Fibroblast of skin of left biceps (primary cell): ENCODE results near the gene SLK.

Experiments used
- DNase-seq, 2 experiments: peaks; one replicate each; pipeline ENCODE4 v3.0.0-alpha.2; 2013; ENCODE audit warnings: low read depth in 2 of 2

The SLK gene

GRCh38 chr10:104033401-104033930, 66.5 kb downstream of the SLK start:
- DNase-seq, result no peak

- no peak for DNase-seq
Observed at GRCh38 chr10:104033966-104034365, 67.0 kb downstream of the SLK start.

GRCh38 chr10:104034401-104035193, 67.7 kb downstream of the SLK start:
- DNase-seq, result no peak

GRCh38 chr10:104035194-104036068, 68.5 kb downstream of the SLK start:
- DNase-seq, result no peak

GRCh38 chr10:104036069-104036384, 69.1 kb downstream of the SLK start:
- no peak for DNase-seq

GRCh38 chr10:104036518-104037260, 69.7 kb downstream of the SLK start:
- DNase-seq, result no peak

GRCh38 chr10:104037261-104037951, 70.5 kb downstream of the SLK start:
- DNase-seq, result no peak

- DNase-seq, result no peak
Observed at GRCh38 chr10:104038537-104038936, 71.6 kb downstream of the SLK start.

GRCh38 chr10:104038958-104039752, 72.2 kb downstream of the SLK start:
- DNase-seq, result no peak

- no peak for DNase-seq
Observed at GRCh38 chr10:104040382-104040781, 73.4 kb downstream of the SLK start.

GRCh38 chr10:104040862-104041789, 74.2 kb downstream of the SLK start:
- DNase-seq, result no peak

- DNase-seq, result no peak
Observed at GRCh38 chr10:104041891-104042535, 75.1 kb downstream of the SLK start.

- no peak for DNase-seq
Observed at GRCh38 chr10:104043185-104043830, 76.4 kb downstream of the SLK start.

GRCh38 chr10:104043854-104044253, 76.9 kb downstream of the SLK start:
- no peak for DNase-seq

GRCh38 chr10:104045151-104046089, 78.5 kb downstream of the SLK start:
- peak; percentile 12 to 20 for DNase-seq

- no peak for DNase-seq
Observed at GRCh38 chr10:104046651-104047050, 79.7 kb downstream of the SLK start.

GRCh38 chr10:104049504-104050250, 82.7 kb downstream of the SLK start:
- DNase-seq, result no peak
